OCI-LY1 (cell line): ENCODE data around the gene CBR3.

Experiments used
- EZH2 ChIP-seq: fragments of 200-600 bp; sonication (generic), shearing (Covaris generic); IDR thresholded peaks from 2 replicates; pipeline ENCODE4 v1.8.0; 2017; ENCODE audit warnings: borderline replicate concordance, mixed run types, mild to moderate bottlenecking, antibody characterized with exemption, low read length, moderate library complexity, mixed read lengths
- TF ChIP-seq, protein P1 (sequence below): fragments of 200-600 bp; sonication (generic), shearing (Covaris generic); IDR thresholded peaks from 2 replicates; pipeline ENCODE4 v1.5.1; 2017; ENCODE audit warnings: mild to moderate bottlenecking, antibody characterized with exemption, low read length, moderate library complexity, mixed read lengths

DNA sequence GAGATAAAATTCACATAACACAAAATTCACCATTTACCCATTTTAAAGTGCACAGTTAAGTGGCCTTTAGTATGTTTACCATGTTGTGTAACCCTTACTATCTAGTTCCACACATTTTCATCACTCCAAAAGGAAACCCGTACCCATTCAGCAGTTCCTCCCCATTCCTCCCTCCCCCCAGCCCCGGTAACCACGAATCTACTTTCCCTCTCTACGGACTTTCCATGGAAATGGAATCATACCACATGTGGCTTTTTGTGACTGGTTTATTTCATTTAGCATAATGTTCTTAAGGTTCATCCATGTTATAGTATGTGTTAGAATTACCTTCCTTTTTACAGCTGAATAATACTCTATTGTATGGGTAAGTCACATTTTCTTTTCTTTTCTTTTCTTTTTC, 32.7 kb downstream of the CBR3 start:
- TF ChIP-seq, protein P1, sequence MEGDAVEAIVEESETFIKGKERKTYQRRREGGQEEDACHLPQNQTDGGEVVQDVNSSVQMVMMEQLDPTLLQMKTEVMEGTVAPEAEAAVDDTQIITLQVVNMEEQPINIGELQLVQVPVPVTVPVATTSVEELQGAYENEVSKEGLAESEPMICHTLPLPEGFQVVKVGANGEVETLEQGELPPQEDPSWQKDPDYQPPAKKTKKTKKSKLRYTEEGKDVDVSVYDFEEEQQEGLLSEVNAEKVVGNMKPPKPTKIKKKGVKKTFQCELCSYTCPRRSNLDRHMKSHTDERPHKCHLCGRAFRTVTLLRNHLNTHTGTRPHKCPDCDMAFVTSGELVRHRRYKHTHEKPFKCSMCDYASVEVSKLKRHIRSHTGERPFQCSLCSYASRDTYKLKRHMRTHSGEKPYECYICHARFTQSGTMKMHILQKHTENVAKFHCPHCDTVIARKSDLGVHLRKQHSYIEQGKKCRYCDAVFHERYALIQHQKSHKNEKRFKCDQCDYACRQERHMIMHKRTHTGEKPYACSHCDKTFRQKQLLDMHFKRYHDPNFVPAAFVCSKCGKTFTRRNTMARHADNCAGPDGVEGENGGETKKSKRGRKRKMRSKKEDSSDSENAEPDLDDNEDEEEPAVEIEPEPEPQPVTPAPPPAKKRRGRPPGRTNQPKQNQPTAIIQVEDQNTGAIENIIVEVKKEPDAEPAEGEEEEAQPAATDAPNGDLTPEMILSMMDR = no peak
- no peak for TF ChIP-seq EZH2
